Right kidney (tissue), 1 donor: ENCODE results near the gene ENDOV.

Source experiments
- DNase-seq: peaks from one replicate; pipeline ENCODE4 v3.0.0-alpha.2; 2016

The ENDOV gene

DNA sequence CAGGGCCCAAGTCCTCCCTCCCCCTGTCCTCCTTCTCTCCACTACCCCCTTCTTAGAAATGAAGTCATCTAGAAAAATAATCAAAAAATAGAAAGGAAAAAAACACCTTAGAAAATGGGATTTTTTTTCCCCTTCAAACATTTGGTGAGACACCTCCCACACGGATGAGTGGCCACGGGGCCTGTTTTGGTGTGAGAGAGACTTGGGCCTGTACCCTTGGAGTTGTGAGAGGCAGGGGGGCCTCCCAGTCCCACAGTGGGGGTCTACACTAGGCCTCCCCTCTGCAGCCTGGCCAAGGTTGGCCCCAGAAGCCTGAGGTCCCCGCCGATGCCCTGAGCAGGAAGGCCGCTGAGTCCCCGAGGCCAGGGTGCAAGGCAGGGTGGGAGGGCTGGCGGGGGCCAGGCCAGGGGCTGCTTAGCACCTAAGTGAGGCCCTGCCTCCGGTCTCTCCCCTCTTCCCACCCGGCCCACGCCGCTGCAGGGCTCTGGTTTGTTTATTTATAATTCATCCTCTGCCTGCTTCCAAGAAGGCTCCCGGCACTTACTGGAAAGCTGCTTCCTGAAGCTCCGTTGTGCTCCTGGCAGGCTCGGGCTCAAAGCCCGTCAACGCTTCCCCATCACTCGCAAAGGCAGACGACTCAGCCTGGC is 35.1 kb downstream of the ENDOV start:
- no peak for DNase-seq

DNA sequence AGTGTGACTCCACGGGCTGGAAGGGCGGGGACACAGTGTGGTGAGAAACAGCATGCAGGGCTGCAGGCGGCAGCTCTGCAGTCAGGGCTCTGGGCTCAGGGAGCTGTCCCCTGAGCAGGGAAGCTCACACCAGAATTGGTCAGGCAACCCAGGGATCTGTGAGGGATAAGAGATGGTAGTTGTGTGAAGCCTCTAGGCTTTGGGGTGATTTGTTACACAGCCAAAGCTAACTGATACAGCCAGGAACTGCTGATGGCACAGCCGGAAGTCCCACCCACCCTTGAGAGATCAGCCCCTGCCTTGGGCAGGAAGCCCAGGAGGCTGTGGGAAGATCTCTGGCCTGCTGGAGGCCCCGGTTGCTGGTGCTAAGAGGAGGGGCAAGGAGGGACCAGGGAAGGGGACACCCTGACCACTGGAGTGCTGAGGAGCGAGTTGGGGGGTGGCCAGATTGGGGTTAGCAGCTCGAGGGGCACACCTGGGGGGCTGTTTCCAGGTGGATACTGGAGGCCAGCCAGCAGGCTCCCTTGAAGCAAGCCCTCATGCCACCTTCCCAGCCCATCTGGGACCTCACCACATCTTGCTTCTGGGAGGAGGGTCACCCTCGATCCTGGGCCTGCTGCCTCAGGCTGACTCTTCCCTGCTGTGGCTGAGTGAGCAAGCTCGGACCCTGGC is 36.3 kb downstream of the ENDOV start:
- DNase-seq = no peak

DNA sequence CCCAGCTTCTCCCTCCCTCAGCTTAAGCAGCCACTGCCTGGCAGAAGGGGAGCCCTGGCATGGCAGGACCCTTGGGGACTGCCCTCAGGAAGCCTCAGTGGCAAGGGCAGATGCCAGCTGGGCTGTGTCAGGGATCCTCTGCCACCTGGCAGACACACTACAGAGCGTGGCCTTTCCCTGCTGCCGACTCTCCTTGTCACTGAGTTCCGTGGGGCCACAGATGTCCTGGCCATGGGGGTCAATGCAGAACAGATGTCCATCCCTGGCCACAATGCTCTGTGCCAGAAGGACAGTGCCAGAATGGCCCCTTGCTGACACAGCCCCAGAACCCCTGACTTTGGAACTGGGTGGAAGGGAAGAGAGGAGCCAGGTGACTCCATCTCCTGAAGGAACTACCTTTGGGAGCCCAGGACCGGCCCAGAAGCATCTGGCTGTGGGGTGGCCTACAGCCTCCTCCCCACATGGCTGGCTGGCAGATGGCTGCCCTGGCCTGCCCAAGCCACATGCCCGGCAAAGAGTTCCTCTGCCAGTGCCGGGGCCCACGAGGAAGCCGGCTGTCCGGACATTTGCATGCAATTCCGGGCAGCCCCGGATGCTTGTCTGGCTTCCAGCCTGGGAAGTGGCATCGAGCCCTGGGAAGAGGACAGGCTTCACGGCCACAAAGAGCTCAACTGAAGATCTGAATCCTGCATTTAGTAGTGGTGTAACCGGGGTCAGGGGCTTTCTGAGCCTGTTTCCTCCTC is 37.4 kb downstream of the ENDOV start:
- no peak for DNase-seq

DNA sequence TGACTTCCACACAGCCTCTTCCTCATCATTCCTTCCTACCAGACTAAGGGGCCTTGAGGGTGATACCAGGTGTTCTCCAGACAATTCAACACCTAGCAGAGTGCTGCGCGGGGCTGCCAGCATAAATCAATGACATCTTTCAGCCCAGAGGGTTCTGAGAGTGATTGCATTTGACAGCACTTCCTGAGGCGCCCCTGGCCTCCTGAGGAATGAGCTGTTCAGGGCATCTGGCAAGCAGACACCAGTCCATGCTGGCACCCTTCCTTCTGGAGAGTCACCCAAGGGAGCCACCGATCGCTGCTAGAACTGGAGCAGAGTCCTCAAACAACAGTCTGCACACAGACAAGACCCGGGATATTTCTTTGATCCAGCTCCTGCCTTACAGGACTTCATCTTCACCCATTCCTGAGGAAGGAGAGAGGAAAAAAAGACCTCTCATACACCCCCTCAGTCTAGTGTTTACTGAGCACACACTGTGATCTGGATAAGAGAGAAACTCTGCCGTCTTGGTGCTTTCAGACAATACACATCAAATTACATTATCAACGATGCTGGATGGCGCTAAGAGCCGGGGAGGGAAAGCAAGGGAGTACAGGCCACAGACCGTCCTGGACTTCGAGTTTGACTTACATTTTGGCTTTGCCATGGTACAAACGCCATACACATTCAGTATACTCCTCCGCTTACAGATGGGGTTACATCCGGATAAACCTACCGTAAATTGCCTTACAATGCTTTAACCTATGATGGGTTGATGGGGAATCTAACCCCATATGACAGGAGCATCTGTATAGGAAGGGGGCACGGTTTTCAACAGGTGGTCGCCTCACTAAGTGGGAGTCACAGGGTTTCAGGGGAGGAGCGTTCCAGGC is 38.4 kb downstream of the ENDOV start:
- DNase-seq = no peak

DNA sequence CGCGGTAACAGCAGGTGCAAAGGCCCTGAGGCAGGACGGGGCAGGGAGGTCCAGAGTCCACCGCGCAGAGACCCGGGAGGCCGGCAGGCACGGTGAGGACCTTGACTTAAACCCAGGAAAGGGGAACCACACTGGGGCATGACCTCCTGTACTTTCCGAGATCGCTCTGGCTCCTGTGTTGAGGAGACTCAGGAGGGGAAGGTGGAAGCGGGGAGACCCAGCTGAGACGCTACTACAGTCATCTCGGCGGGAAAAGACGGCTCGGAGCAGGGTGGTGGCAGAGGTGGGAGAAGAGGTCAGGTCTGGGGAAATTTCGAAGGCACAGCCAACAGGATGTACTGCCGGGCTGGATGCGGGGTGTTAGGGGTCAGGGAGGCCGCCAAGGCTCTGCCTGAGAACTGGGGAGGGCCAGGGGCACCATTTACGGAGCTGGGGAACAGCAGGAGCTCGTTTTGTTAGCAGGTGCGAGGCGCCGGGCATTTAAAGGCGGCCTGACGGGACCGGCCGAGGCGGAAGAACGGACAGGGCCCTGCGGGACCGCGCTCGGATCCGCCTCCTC is 39.1 kb downstream of the ENDOV start:
- no peak for DNase-seq

DNA sequence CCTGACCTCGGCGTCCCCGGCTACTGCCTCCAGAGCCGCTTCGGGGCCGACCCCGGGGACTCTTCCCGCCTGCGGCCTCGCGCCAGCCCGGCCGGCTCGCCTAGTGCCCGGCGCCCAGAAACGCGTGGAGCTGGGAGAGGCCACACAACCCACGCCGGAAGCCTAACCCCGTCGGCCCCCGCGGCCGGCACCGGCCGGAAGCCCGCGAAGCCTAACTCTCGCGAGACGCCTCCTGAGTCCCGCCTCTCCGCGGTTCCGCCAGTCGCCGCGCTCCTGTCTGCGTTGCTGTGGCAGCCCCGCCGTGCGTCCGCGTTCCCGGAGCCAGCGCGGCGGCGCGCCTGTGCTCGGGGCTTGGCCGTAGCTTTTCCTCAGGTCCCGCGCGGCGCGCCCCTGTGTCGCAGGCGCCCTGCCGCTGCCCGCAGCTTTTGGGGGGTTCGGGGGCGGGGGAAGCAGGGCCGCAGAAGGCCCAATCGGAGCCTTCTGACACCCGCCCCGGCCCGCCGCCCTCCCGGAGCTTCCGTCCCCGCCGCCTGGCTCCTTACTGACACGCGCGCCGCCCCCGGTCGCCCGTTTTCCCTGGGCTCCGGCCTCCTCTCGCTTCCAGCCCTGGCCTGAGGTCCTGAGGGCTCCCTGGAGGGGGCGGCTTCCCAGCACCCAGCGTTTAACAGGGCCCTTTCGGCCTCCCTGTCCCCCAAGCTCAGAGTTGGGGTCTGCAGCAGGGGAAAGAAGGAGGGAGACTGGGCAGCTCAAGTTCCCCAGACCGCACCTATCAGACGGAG is 39.8 kb downstream of the ENDOV start:
- DNase-seq = peak; percentile 95

DNA sequence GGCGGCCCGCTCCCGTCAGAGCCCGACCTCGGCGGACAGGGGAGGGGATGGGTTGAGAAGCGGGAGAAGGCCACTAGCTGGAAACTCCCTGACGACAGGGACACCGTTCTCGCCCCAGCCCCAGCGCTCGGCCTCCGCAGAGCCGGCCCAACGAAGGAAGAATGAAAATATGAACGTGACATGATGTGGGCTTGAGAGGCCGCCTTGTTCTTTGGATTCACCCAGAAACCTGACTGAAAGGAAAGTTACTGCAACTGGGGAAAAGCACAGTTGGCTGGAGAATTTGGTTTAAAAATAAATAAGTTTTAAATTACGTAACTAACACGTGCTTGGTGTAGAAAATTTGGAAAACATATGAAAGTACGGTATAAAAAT is 40.4 kb downstream of the ENDOV start:
- no peak for DNase-seq

DNA sequence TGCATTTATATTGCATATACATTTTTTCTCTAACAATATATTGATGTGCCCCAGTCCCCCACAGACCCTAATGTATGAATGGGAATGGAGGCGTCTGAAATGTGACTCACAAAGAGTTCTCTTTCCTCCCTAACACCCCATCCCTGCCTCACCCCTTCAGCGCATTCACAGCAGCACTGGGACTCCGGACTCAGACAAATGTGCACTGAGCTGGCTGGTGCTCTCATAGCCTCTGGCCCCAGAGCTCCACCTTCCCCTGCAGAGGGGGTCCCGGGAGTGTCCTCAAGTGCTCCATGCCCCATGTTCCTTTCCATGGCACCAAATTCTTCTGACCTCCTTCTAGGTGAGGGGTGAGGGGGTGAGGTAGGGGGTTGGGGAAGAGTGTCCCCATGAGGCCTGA is 40.8 kb downstream of the ENDOV start:
- DNase-seq = no peak

DNA sequence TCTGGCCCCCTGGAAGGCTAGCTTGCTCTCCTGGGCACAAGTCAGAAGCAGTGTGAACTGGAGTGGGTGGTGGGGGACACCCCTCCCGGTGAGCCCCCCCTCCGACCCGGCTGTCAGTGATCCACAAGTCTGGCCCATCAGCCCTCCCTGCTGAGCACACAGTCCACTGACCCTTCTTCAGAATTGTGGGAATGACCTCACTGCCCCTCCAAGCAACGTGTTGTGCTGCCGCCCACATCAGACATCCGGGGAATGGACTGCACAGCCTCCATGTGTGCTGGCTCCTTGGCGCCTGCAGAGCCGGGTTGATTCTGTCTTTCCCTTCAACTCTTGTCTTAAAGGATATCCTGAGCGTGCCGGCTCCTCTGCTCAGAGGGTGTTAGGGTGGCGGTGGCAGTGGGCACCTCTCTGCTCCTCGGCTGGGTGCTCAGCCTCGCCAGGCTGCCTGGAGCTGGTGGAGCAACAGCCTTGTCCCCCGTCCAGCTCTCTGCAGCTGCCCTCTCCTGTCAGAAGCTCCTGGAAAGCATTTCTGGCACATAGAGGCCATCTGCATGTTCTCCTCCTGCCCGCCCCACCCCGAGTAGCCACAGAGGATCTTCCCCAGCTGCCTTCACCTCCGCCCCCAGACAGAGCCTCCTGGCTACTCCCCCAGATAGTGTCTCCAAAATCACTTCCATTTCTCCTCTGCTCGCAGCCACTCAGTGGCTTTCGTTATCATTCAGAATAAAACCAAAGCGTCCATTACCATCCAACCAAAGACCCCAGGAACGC is 41.7 kb downstream of the ENDOV start:
- DNase-seq = no peak

DNA sequence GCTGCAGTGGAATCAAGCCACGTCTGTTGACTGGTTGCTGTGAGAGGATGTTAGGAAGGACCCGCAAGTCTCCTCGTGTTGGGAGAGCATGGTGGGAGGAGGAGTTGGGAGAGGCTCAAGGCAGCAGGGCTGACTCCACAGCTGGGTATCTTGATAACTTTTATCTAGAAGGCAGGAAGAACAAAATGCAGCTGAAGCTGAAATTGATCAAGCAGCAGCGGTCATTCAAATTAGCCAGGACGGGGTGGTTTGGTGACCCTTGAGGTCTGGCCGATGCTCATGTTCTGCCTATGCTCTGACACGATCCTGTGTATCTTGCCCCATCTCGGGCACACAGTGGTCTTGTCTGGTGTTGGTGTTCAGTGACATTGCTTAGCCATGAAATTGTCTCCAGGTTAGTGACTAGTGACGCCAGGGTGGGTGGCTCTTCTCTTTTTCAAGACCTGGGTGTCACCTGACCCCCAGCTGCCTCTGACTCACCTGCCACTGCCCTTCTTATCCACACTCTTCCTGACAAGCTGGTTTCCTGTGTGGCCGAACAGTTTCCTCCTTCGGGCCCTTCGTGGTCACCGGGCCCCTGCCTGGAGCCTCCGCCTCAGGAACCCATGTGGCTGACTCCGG is 42.4 kb downstream of the ENDOV start:
- DNase-seq = no peak

DNA sequence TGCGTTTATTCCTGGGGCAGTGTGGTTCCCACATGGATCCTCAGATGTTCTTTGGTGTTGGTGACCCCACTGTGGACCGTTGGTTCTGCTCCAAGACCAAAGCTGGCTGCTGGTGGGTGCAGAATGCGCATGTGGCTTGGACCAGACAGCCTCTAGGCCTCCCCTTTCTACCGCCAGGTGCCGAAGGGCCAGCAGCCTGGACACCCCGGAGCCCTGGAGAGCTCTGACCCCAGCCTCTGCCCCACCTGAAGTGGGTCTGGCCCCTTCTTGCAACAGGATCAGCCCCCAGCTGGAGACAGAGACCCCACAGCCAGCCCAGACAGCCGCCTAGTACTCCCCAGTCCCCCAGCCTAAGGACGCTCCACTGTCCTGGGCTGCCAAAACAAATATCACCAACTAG is 43.0 kb downstream of the ENDOV start:
- DNase-seq = no peak

DNA sequence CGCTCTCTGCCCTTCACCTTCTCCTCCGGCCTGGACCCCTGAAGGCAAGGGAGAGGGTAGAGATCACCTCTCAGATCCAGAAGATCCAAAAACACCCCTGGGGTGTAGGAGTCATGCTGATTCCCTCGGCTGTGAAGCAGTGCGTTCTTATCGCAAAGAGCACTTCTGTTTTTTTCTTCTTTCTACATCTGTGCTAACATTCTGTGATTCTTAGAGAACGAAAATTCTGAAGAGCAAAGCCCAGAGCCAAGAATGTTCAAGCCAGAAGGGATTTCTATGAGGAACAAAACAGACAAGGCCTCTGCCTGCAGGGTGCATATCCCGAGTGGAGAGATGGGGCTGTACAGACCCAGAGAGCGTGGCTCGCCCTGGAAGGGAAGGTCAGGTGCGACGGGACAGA is 44.3 kb downstream of the ENDOV start:
- DNase-seq = no peak

DNA sequence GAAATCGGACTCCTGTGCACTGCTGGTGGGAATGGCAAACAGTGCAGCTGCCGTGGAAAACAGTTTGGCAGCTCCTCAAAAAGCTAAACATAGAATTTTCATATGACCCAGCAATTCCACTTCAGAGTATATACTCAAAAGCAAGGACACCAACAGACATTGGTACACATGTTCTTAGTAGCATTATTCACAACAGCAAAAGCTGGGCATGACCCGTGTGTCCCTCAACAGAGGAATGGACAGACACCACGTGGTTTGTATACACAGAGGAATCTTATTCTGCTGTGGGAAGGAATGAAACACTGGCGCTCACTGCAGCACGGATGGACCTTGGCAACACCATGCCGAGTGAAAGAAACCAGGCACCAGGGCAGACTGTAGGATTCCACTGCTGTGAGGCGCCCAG is 45.5 kb downstream of the ENDOV start:
- no peak for DNase-seq

DNA sequence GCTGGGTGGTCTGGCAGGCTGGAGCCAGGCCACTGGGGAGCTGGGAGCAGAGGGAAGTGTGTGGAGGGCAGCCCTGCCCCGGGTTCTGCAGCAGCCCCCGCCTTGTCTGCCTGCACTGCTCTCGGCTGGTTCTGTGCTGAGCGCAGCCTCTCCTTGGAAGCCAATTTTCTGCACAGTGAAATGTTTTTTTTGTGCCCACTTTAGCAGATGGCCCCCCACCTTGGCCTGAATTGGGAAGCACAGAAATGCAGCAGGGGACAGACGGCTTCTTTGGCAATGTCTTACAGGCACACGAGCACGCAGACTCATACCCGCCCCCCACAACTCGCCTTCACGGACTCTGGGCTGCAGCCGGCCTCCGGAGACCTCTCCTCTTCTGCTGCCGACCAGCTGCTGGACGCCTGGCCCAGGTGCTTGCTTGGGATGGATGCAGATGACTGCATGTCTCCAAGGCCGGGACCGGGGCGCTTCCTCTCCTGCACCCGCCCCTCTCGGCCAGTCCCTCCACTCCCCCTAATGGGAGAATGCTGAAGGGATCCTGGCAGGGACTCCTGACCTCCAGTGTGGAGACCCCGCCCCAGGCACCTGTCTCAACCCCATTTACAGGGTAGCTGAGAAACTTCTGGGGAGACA is 46.7 kb downstream of the ENDOV start:
- no peak for DNase-seq

DNA sequence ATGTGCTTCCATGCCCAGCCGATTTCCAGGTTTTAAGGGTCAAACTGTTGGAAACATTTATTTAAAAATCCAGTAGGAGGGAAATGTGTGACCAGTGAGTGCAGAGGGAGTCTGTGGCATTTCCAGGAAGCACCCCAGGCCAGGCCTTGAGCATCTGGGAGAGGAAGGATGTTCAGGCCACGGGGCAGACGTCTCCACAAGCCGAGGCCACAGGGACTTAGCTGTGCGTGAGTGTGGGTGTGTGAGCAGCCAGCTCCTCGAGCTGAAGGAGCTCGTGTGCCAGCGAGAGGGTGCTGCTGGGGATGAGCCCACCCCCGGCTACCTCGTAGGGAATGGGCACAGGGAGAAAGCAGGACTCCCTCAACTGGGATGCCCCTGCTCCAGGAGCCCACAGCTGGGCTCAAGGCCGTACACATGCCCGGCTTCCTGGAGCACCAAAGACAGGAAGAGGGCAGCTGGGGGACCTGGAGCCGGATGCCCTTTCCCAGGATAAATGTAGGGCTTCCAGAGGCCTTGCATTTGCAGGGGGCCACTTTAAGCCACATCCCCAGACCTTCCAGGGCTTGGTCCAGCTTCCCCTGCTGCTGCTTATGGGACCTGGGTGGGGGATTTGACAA is 48.9 kb downstream of the ENDOV start:
- DNase-seq = no peak

DNA sequence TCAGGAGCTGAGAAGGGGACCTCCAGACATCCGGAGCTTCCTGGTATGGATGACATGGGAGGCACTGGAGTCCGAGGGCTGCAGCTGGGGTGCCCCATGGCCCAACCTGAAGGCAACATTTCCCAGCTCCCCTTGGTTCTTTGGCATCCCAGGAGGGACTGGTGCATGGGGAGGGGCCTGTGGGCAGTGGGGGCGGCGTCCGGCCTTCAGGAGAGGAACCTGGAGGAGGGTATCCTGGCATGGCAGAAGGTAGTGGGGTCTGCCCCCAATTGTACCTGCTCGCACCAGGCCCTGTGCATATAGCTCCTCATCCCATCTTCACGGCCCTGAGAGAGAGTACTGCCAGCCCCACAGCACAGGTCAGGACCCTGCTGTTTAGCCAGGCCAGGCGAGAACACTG is 49.5 kb downstream of the ENDOV start:
- DNase-seq = no peak

DNA sequence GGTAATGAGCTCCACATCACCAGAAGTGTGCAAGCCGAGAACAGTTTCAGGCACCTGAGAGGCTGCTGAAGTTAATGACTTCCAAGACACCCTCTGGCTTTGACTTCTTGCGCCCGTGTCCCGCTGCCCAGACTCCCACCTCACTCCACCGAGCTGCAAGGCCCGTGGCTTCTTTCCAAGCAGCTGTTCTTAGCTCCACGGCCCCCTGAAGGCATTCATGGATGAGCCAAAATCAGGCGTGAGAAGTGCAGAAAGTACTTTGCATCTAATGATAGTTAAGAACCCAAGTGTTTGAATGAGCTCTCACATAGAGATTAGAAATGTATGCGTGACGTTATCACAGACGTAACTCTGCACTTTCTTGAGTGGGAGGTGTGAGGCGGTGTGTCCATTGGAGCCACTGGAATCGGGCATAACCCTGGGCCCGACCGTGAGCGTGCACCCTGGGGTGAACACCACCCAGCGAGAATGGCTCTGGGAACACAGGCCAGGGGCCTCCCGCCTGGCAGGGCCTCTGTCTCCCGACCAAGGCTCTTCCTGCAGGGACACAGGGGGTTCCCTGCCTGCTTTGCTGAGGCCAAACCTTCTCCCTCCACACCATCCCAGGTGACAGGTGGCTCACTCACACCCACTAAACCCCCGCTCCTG is 50.5 kb downstream of the ENDOV start:
- no peak for DNase-seq

DNA sequence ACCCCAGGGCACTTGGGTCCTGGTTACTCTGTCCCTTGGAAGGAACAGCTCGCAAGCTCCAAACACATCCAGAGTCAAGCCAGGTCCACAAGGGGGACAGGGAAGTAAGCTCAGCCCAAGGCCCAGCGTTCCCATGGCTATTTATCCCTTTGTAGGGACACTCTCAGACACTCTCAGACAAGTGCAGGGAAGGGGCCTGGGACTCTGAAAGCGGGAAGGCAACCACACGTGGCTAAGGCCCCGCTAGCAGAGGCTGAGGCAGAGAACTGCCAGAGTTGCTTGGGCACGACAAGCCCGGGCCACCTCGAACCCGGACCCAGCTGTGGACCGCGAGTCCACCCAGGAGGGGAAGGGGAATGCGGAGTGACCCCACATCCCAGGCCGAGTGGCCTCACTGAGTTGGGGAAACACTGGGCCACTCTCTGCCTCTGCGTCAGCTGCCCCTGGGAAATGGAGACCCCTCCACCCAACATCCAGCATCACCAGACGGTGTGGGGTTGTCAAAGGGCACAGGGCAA is 51.3 kb downstream of the ENDOV start:
- DNase-seq = no peak

DNA sequence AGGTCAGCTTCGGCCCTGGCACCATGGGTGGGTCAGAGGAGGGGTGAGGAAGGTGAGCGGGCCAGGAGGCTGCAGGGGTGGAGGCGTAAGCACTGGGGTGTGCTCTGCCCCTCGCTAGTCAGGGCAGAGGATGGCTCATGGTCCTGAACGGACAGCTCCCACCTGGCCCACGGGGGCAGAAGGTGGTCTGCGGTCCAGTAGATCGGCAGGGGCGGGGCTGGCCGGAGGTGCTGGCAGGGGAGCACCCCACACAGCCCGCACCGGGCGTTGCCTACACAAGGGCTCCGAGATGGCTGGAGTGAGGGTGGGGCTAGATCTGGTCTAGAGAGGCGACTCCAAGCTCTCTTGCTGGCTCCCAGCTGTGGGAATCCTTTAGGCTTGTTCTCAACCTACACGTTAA is 53.3 kb downstream of the ENDOV start:
- peak; percentile 38 for DNase-seq
